B cell (primary cell): ENCODE measurements around the gene GHDC. TPM values are rescaled to one million over a fixed set of nuclear protein-coding genes. Genes with fewer than 3 reads are reported as not detected.

Source experiments
- ATAC-seq: fragments of 200-7000 bp; cut with Tn5 transposase; one replicate; pipeline ENCODE4 v1.10.0; 2021; ENCODE audit warnings: low read depth, mild to moderate bottlenecking, moderate number of reproducible peaks, moderate library complexity
- CTCF ChIA-PET: fragments of 350-600 bp; sonication (Branson Sonifier 250); formaldehyde crosslinking; loops from one replicate; lab custom pipeline; 2021; ENCODE audit warnings: antibody characterized with exemption, inconsistent platforms; lab: Charles Lee
- POLR2A ChIA-PET: fragments of 350-600 bp; sonication (Branson Sonifier 250); formaldehyde crosslinking; loops from one replicate; lab custom pipeline; 2021; ENCODE audit warnings: antibody characterized with exemption; lab: Charles Lee
- DNase-seq: peaks from one replicate; pipeline ENCODE4 v3.0.0; 2013
- H2AFZ ChIP-seq: 2 replicates; pipeline ENCODE4 v1.6.1; 2012; ENCODE audit warnings: mild to moderate bottlenecking, low read depth, low read length; ENCODE audit not compliant: insufficient read depth, poor library complexity, severe bottlenecking
- H3K27ac ChIP-seq, 2 donors: 1 replicate in 1 of 2; 2 replicates in 1 of 2; pipeline ENCODE4 v1.5.1; 2012 to 2013; ENCODE audit warnings: low read length in 2 of 2, mild to moderate bottlenecking in 2 of 2, moderate library complexity in 1 of 2
- H3K27me3 ChIP-seq, 4 experiments: fragments of 200-600 bp in 1 of 4; sonication (generic) in 1 of 4; replicated peaks in 1 of 4; 1 replicate in 2 of 4; 2 replicates in 2 of 4; pipeline versions ENCODE4 v1.6.1 to v1.7.0; 2013 to 2016; ENCODE audit warnings: low read length in 3 of 4, mild to moderate bottlenecking in 2 of 4, mixed read lengths in 1 of 4, moderate library complexity in 1 of 4; ENCODE audit not compliant: insufficient read depth in 4 of 4, control insufficient read depth in 3 of 4; ENCODE audit errors: control extremely low read depth in 1 of 4
- H3K36me3 ChIP-seq, 2 experiments: replicated peaks in 1 of 2; 1 replicate in 1 of 2; 2 replicates in 1 of 2; pipeline versions ENCODE4 v1.6.1 to v1.7.1; 2013; ENCODE audit warnings: low read length in 1 of 2; ENCODE audit not compliant: insufficient read depth in 2 of 2, control insufficient read depth in 1 of 2; ENCODE audit errors: control extremely low read depth in 1 of 2, extremely low read depth in 1 of 2
- H3K4me1 ChIP-seq, 2 donors: fragments of 200-600 bp in 1 of 2; sonication (generic) in 1 of 2; 1 replicate in 1 of 2; 2 replicates in 1 of 2; pipeline versions ENCODE4 v1.5.1 to v1.6.1; 2013 to 2017; ENCODE audit warnings: low read length in 2 of 2; ENCODE audit not compliant: control insufficient read depth in 2 of 2, insufficient read depth in 2 of 2
- H3K4me2 ChIP-seq: replicated peaks from 2 replicates; pipeline ENCODE3; 2012; ENCODE audit warnings: mild to moderate bottlenecking, low read depth, low read length; ENCODE audit not compliant: poor library complexity, severe bottlenecking
- H3K4me3 ChIP-seq, 5 experiments: fragments of 200-600 bp in 1 of 5; sonication (generic) in 1 of 5; 1 replicate in 3 of 5; 2 replicates in 2 of 5; pipeline versions ENCODE4 v1.5.1 to v1.7.0; 2011 to 2016; ENCODE audit warnings: low read length in 4 of 5, mild to moderate bottlenecking in 4 of 5, low read depth in 2 of 5, control low read depth in 1 of 5, moderate library complexity in 1 of 5; ENCODE audit not compliant: insufficient read depth in 1 of 5; ENCODE audit errors: control extremely low read depth in 1 of 5, extremely low read depth in 1 of 5
- H3K79me2 ChIP-seq: fragments of 200-600 bp; sonication (generic); one replicate; pipeline ENCODE4 v1.6.0; 2016; ENCODE audit warnings: low read length; ENCODE audit not compliant: control insufficient read depth, insufficient read depth
- H3K9ac ChIP-seq: fragments of 200-600 bp; sonication (generic); 2 replicates; pipeline ENCODE4 v1.6.1; 2017; ENCODE audit warnings: mild to moderate bottlenecking, low read length, moderate library complexity
- H3K9me3 ChIP-seq, 3 donors: one replicate each; pipeline versions ENCODE4 v1.6.1 to v1.7.1; 2013; ENCODE audit warnings: low read length in 2 of 3; ENCODE audit not compliant: control insufficient read depth in 2 of 3, insufficient read depth in 1 of 3; ENCODE audit errors: control extremely low read depth in 1 of 3
- H4K20me1 ChIP-seq: 2 replicates; pipeline ENCODE4 v1.6.0; 2012; ENCODE audit warnings: mild to moderate bottlenecking, low read length; ENCODE audit not compliant: insufficient read depth, control insufficient read depth, poor library complexity, severe bottlenecking
- H3K27ac Mint-ChIP-seq: one replicate; pipeline ENCODE4 v1.8.0; 2021; ENCODE audit warnings: mixed read lengths
- H3K27me3 Mint-ChIP-seq: one replicate; pipeline ENCODE4 v1.8.0; 2021; ENCODE audit warnings: mixed read lengths
- H3K4me1 Mint-ChIP-seq: one replicate; pipeline ENCODE4 v1.8.0; 2021; ENCODE audit warnings: mixed read lengths
- H3K4me3 Mint-ChIP-seq: one replicate; pipeline ENCODE4 v1.8.0; 2021; ENCODE audit warnings: mixed read lengths
- H3K9me3 Mint-ChIP-seq: one replicate; pipeline ENCODE4 v1.8.0; 2022; ENCODE audit warnings: mixed read lengths; ENCODE audit not compliant: insufficient read depth
- EZH2 ChIP-seq: IDR thresholded peaks from 2 replicates; pipeline ENCODE4 v1.6.1; 2012; ENCODE audit warnings: borderline replicate concordance, low read depth, mild to moderate bottlenecking, moderate library complexity, low read length; ENCODE audit not compliant: insufficient read depth, poor library complexity, severe bottlenecking
- WGBS: methylation state at CpG from one replicate; pipeline ENCODE4 v1.1.5; 2013; ENCODE audit warnings: missing lambda C conversion rate; ENCODE audit not compliant: insufficient coverage; 5-methylcytosine and 5-hydroxymethylcytosine counted together
- intact Hi-C: fragments of 100-400 bp; cut with micrococcal nuclease; formaldehyde crosslinking; loops from one replicate; pipeline ENCODE4 v1.10.0; 2022
- polyA plus RNA-seq: library from polyadenylated mRNA; depleted of rRNA; stranded (reverse); fragments of >200 nt; gene quantifications from 2 replicates; pipeline ENCODE4 v1.2.3, GENCODE V29; 2012
- total RNA-seq, 2 donors: library from RNA; stranded (reverse); fragments of 120-200 nt in 1 of 2; gene quantifications; 1 replicate in 1 of 2; 2 replicates in 1 of 2; pipeline versions ENCODE4 v1.2.3 to v1.2.4, GENCODE V29; 2013 to 2022
- TF ChIP-seq, protein P1 (sequence below): fragments of 200-600 bp; IDR thresholded peaks from one replicate; pipeline ENCODE4 v1.8.0; 2022; ENCODE audit warnings: antibody characterized with exemption, mild to moderate bottlenecking

Gene GHDC
- total and polyA plus RNA-seq, 2 donors (not counting 1 experiment from before 2014, with no cell fraction given), result 41.5 to 65.4 TPM

DNA sequence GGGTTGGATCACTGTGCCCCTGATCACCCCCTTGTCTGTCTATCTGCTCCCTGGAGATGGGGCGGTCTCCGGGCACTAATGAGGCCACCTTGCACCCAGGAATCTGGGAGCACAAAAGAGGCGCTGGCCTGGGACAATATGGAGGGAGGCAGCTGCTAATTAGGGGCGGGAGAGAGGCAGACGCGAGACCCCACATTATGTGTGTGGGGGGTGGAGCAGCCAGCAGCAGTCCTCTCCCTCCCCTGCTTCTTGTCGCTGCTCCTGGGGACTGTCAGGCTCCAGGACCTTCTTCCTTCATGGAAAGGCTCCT lies 8.7 kb downstream of the GHDC start:
- Histone ChIP-seq H3K4me1 (peaks cover 24 to 36% of the 10 kb centered on the region in 2 donors), H3K27me3 (peaks cover 0 to 7% (median 0%) of the 10 kb centered on the region in 4 experiments), H3K36me3 (peaks cover 0 to 1% of the 10 kb centered on the region in 2 experiments), H3K79me2 (no peaks in the 10 kb centered on the region), H3K4me3 (no peak overlapping the region), H2AFZ (no peak overlapping the region), H3K9ac (no peak overlapping the region), H3K4me2 (no peak overlapping the region), H4K20me1 (no peaks in the 10 kb centered on the region), H3K9me3 (peaks cover 0 to 4% (median 0%) of the 10 kb centered on the region in 3 donors), H3K27ac (no peak overlapping the region)
- DNase-seq (no peak), ATAC-seq (no peak)
- no peak overlapping the region for H3K27ac Mint-ChIP-seq
- TF ChIP-seq, protein P1, sequence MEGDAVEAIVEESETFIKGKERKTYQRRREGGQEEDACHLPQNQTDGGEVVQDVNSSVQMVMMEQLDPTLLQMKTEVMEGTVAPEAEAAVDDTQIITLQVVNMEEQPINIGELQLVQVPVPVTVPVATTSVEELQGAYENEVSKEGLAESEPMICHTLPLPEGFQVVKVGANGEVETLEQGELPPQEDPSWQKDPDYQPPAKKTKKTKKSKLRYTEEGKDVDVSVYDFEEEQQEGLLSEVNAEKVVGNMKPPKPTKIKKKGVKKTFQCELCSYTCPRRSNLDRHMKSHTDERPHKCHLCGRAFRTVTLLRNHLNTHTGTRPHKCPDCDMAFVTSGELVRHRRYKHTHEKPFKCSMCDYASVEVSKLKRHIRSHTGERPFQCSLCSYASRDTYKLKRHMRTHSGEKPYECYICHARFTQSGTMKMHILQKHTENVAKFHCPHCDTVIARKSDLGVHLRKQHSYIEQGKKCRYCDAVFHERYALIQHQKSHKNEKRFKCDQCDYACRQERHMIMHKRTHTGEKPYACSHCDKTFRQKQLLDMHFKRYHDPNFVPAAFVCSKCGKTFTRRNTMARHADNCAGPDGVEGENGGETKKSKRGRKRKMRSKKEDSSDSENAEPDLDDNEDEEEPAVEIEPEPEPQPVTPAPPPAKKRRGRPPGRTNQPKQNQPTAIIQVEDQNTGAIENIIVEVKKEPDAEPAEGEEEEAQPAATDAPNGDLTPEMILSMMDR, result no peak
- no peak for TF ChIP-seq EZH2
- H3K4me1 Mint-ChIP-seq, result peaks cover 37% of the 10 kb centered on the region
- ChIA-PET POLR2A (interaction anchor here (2.5 kb wide), 1 partner anchor 9 kb away, joined by 11 read pairs; the partner anchor contains the start of gene GHDC), CTCF (interaction anchor here (1.4 to 2.5 kb wide), 3 partner anchors 13 to 125 kb away, joined by 3 to 7 read pairs (median 4); no protein-coding TSS in a partner anchor)
- WGBS, result 97% methylated on average over 3 of the region's 7 CpGs
- peak overlapping the region; percentile 93 for H3K4me3 Mint-ChIP-seq
- no peaks in the 10 kb centered on the region for H3K9me3 Mint-ChIP-seq
- intact Hi-C loops, result no loop called here
- no peaks in the 10 kb centered on the region for H3K27me3 Mint-ChIP-seq
